Measurements from ENCODE around the gene CENPV.
"Not testable (repeated sequence)": the region's sequence is repeated elsewhere in the genome, so short reads cannot be mapped to it uniquely, and the experiment has no call there.

The CENPV gene

DNA sequence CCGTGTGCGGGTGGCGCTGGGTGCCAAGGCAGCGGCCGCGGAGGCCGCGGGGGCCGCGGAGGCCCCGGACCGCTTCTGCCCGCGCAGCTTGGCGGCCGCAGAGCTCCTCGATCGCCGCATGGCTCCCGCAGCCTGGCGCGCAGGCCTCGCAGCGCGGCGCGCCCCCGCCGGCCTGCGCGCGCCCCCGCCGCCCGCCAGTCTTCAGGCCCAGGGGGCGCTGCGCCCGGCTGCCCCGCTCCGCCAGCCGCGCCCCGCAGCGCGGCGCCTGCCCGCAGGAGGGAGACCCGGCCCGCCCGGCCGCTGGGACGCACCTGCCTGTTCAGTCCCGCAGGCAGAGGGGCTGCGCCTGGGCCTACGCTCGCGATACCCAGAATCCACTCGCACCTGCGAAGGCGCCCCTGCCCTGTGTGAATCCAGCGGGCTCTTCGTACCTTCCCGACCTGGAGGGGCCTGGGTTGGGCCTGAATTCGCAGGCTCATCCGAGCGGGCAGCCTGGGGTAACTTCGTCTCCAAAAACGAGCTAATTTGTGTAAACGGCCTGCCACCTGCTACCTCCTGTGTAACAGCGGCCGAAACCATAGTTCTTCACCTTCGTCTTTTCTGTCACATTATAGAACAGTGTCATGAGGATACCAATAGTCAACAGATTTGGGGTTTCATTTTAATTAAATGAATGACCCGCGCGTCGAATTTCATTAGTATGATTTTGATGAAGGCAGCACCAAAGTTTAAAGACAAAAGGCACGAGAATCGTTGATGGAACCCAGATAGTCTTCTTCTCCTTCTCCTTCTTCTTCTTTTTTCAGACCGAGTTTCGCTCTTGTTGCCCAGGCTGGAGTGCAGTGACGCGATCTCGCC lies at the start of gene CENPV:
CENPV (minus strand) TSS at position 153 of the 858 bp plus-strand sequence; CDS start at position 120, 33 bp downstream.
- Mint-ChIP-seq H3K27ac (peak within 1 kb of the TSS; percentile 83 to 93), H3K27me3 (no peaks in the 10 kb centered on the region), H3K4me3 (peak within 1 kb of the TSS; percentile 92 to 97), H3K9me3 (no peaks in the 10 kb centered on the region), H3K4me1 (peaks cover 44% of the 10 kb centered on the region)
- DNase-seq (peak; percentile 74 to 77), ATAC-seq (peak; percentile 87)

DNA sequence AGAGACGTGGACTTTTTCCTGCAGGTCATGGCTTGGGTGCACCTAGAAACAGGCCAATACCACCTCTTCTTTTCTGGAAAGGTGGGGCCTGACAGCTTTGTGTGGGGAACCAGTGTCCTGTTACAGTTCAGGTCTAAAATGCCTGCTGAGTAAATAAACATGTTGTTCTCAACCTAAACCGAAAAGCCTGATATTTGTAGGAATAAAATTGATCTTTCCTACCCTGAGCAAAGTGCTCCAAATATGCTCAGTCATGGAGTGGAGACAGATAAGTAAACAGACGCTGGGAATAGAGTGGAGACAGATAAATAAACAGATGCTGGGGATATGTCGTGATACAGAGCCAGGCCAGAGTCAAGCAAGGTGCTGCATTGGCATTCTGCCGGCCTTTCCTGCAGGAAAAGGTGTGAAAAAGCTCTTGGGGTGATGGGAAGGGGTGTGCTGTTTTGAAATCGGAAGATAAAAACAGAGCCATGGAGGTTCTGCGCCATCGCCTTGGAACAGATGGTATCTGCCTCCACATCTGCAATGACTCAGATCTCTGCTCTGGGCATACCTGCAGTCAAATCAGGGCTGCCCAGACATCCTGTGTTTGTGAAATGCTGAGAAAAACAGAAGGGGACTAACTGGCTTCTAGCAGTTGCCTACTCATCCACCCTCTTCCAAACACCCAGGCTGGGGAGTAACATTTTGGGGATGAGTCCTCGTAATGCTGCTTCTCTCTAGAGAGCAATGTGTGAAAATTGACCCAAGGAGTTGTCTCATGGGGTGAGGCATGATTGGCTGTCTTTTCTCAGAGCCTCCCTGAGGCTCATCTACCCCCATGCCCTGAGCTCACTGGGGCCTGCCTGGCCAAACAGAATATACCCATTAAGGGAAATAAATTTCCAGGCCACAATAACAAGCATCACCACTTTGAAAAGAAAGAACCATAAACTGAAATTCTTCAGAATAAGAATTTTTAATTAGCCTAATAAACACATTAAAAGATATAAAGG lies 45.3 kb upstream of the CENPV start:
- H3K4me1 Mint-ChIP-seq: peaks cover 9% of the 10 kb centered on the region
- ATAC-seq (peak; percentile 69), DNase-seq (no peak)
- H3K27me3 Mint-ChIP-seq: peaks cover 10% of the 10 kb centered on the region
- H3K27ac Mint-ChIP-seq: peak overlapping the region in 1 of 2 donors; percentile 36
- H3K4me3 Mint-ChIP-seq: no peak overlapping the region
- no peaks in the 10 kb centered on the region for H3K9me3 Mint-ChIP-seq

DNA sequence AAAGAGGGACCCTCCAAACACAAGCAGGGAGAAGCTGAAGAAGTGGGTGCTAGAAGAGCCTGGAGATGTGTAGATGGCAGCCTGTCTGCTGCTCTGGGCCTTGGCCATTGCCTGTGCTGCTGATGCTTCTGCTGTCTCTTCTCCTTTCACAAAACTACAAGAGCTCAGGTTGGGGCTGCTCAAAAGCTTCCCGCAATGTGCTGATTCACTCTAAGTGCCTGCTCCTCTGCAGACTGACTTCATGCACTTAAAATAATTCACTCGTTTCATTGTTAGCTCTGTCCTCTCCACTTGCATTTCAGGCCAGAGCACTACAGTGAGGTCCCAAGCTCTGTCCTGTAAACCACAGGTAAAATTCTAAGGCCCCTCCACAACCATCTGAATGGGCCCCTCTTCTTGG lies 43.4 kb upstream of the CENPV start:
- not testable (repeated sequence) for ATAC-seq, H3K27me3 Mint-ChIP-seq, DNase-seq, H3K4me1 Mint-ChIP-seq, H3K4me3 Mint-ChIP-seq, H3K9me3 Mint-ChIP-seq
- H3K27ac Mint-ChIP-seq: peak overlapping the region in 1 of 2 donors; percentile 84

DNA sequence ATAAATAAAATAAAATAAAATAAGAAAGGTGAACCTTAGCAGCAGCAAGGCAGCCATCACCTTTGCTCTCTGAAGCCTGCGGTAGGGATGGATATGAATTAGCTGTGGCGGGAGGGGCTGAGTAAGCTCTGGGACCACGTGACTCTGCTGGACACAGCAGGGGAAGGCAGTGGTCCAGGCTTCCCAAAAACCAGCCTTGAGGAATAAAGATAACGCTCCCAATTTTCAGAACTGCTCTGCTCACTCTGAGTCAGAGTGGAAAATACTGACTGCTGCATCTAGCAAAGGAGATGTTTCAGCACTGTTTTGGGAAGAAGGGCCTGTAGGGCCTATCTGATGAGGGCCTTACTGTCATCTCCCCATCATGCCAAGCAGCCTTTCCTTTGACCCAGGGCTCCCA lies 42.6 kb upstream of the CENPV start:
- not testable (repeated sequence) for H3K4me1 Mint-ChIP-seq, H3K27me3 Mint-ChIP-seq, H3K4me3 Mint-ChIP-seq, ATAC-seq, H3K27ac Mint-ChIP-seq, H3K9me3 Mint-ChIP-seq, DNase-seq

DNA sequence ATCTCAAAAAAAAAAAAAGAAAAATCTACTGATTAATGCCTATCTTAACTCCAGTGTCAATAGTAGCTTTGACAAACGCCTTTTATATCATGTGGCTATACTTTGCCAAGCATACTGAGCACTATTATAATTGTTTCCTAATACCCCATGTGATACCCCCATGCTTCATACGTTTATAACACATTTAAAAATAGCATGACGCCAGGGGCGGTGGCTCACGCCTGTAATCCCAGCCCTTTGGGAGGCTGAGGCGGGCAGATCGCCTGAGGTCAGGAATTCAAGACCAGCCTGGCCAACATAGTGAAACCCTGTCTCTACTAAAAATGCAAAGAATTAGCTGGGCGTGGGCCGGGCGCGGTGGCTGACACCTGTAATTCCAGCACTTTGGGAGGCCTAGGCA lies 39.2 kb upstream of the CENPV start:
- not testable (repeated sequence) for H3K4me3 Mint-ChIP-seq, DNase-seq, H3K4me1 Mint-ChIP-seq, H3K27me3 Mint-ChIP-seq, ATAC-seq, H3K9me3 Mint-ChIP-seq, H3K27ac Mint-ChIP-seq

DNA sequence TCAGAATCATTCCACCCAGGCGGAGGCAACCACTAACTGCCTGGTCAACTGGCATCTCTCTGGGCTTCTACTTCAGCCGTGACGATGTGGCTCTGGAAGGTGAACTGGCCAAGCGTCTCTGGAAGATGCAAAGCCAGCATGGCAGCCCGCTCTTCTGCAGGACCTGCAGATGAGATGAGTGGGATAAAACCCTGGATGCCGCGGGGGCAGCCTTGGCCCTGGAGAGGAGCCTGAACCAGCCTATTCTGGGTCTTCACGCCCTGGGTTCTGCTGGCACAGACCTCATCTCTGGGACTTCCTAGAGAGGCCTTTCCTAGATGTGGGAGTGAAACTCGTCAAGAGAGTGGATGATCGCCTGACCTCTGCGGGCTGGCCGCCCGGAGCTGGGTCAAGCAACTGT lies 38.2 kb upstream of the CENPV start:
- DNase-seq (no peak), ATAC-seq (no peak)
- Mint-ChIP-seq H3K27me3 (no peaks in the 10 kb centered on the region), H3K27ac (no peak overlapping the region), H3K4me3 (no peak overlapping the region), H3K4me1 (peaks cover 9% of the 10 kb centered on the region), H3K9me3 (no peaks in the 10 kb centered on the region)

DNA sequence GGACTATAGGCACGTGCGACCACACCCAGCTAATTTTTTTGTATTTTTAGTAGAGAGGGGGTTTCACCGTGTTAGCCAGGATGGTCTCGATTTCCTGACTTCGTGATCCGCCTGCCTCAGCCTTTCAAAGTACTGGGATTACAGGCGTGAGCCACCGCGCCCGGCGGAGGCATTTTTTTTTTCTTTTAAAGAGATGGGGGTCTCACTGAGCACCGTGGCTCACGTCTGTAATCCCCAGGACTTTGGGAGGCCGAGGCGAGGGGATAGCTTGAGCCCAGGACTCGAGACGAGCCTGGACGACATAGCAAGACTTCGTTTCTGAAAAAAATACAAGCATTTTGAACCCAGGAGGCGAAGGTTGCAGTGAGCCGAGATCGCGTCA lies 32.8 kb upstream of the CENPV start:
- H3K27me3 Mint-ChIP-seq, ATAC-seq, DNase-seq, H3K9me3 Mint-ChIP-seq: not testable (repeated sequence)
- Mint-ChIP-seq H3K4me3 (peak overlapping the region; percentile 83 to 93), H3K4me1 (peaks cover 47% of the 10 kb centered on the region), H3K27ac (peak overlapping the region; percentile 57 to 93)

DNA sequence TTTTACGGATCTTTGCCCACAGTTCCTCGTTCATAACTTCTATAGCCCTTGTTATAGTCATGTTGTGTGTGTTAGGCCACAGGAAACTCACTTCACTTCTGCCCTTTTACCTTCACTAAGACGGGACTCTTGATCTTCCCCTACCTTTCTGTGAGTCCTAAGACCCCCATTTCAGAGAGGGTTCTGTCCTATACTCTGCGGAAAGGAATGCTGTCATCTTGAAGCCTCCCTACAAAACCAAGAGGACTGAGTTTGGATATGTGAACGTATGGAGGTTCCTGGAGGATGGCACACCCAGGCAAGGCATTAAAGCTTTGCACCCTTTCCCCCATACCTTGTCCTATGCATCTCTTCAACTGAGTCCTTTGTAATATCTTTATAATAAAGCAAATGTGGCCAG lies 31.3 kb upstream of the CENPV start:
- no peaks in the 10 kb centered on the region for H3K9me3 Mint-ChIP-seq
- ATAC-seq (no peak), DNase-seq (no peak)
- H3K4me1 Mint-ChIP-seq: peaks cover 47% of the 10 kb centered on the region
- no peaks in the 10 kb centered on the region for H3K27me3 Mint-ChIP-seq
- no peak overlapping the region for H3K27ac Mint-ChIP-seq
- no peak overlapping the region for H3K4me3 Mint-ChIP-seq

DNA sequence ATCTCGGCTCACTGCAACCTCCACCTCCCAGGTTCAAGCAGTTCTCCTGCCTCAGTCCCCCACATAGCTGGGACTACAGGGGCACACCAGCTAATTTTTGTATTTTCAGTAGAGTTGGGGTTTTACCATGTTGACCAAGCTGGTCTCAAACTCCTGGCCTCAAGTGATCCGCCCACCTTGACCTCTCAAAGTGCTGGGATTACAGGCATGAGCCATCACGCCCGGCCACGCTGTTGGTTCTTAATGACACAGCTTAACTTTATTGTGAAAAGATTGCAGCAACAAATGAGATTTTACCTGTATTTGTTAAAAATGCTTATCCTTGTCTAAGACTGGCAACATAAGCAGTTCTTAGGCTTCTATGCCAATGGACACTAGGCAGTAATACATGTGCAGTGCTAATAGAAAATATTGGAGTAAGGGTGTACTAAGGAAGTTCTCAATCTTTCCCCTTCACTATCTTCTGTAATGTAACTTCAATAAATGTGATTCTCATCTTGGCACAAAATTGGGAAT lies 30.6 kb upstream of the CENPV start:
- Mint-ChIP-seq H3K27me3 (no peaks in the 10 kb centered on the region), H3K9me3 (no peaks in the 10 kb centered on the region), H3K4me3 (peak overlapping the region; percentile 93 to 94), H3K27ac (peak overlapping the region in 1 of 2 donors; percentile 27), H3K4me1 (peaks cover 47% of the 10 kb centered on the region)
- ATAC-seq (no peak), DNase-seq (no peak)

DNA sequence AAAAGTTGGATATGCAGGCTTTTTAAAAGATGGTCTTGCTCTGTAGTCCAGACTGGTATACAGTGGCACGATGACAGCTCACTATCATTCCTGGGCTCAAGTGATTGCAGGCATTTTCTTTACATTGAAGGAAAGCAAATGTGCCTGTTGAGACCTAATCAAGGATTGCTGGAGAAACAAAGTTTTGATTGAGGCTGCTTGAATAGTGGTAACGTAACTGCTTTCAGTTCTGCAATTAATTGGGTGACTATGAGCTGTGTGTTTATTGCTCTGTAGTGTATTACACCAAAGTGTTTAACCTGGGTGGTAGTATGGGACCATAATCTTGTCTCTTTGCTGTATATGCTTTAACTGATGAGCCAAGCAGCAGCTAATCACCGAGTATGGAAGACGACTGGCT lies 29.9 kb upstream of the CENPV start:
- no peak overlapping the region for H3K27ac Mint-ChIP-seq
- no peaks in the 10 kb centered on the region for H3K9me3 Mint-ChIP-seq
- peaks cover 47% of the 10 kb centered on the region for H3K4me1 Mint-ChIP-seq

DNA sequence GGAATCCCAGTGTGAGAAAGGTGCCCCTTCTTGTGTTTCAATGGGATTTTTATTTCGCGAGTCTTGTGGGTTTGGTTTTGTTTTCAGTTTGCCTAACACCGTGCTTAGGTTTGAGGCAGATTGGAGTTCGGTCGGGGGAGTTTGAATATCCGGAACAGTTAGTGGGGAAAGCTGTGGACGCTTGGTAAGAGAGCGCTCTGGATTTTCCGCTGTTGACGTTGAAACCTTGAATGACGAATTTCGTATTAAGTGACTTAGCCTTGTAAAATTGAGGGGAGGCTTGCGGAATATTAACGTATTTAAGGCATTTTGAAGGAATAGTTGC lies 28.2 kb upstream of the CENPV start:
- no peaks in the 10 kb centered on the region for H3K27me3 Mint-ChIP-seq
- H3K4me1 Mint-ChIP-seq: peaks cover 37% of the 10 kb centered on the region
- DNase-seq (no peak), ATAC-seq (peak; percentile 53)
- peak overlapping the region; percentile 93 to 94 for H3K4me3 Mint-ChIP-seq
- peak overlapping the region; percentile 99 to 100 for H3K27ac Mint-ChIP-seq
- H3K9me3 Mint-ChIP-seq: no peaks in the 10 kb centered on the region

More for the DNA sequence above, 29.9 kb upstream of the CENPV start:
- Mint-ChIP-seq H3K4me3 (peak overlapping the region; percentile 93 to 94), H3K27me3 (no peaks in the 10 kb centered on the region)
- no peak for ATAC-seq
- no peak for DNase-seq

DNA sequence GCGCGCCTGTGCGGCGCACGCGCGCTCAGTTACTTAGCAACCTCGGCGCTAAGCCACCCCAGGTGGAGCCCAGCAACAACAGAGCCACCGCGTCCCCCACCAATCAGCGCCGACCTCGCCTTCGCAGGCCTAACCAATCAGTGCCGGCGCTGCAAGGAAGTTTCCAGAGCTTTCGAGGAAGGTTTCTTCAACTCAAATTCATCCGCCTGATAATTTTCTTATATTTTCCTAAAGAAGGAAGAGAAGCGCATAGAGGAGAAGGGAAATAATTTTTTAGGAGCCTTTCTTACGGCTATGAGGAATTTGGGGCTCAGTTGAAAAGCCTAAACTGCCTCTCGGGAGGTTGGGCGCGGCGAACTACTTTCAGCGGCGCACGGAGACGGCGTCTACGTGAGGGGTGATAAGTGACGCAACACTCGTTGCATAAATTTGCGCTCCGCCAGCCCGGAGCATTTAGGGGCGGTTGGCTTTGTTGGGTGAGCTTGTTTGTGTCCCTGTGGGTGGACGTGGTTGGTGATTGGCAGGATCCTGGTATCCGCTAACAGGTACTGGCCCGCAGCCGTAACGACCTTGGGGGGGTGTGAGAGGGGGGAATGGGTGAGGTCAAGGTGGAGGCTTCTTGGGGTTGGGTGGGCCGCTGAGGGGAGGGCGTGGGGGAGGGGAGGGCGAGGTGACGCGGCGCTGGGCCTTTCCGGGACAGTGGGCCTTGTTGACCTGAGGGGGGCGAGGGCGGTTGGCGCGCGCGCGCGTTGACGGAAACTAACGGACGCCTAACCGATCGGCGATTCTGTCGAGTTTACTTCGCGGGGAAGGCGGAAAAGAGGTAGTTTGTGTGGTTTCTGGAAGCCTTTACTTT lies 27.6 kb upstream of the CENPV start, which contains the start of gene UBB:
UBB (plus strand) TSS at position 452 of the 856 bp plus-strand sequence. CDS start 817 bp downstream, outside the sequence.
- H3K4me3 Mint-ChIP-seq: peak within 1 kb of the TSS; percentile 93 to 94
- peak; percentile 97 for ATAC-seq
- H3K4me1 Mint-ChIP-seq: peaks cover 37% of the 10 kb centered on the region
- DNase-seq: peak; percentile 90 to 97
- H3K9me3 Mint-ChIP-seq: no peaks in the 10 kb centered on the region
- H3K27ac Mint-ChIP-seq: peak within 1 kb of the TSS; percentile 99 to 100
- no peaks in the 10 kb centered on the region for H3K27me3 Mint-ChIP-seq

DNA sequence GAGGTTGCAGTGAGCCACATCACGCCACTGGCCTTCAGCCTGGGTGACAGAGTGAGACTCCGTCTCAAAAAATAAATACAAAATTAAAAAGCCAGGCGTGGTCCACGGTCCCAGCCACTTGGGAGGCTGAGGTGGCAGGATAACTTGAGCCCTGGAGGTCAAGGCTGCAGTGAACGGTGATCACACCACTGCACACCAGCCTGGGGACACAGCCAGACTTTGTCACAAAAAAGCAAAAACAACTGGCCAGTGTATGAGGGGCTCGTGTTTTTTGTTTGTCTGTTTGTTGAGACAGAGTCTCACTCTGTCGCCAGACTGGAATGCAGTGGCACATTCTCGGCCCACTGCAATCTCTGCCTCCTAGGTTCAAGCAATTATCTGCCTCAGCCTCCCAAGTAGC lies 26.4 kb upstream of the CENPV start:
- Mint-ChIP-seq H3K9me3 (no peaks in the 10 kb centered on the region), H3K4me1 (peaks cover 33% of the 10 kb centered on the region), H3K4me3 (no peak overlapping the region), H3K27me3 (no peaks in the 10 kb centered on the region), H3K27ac (peak overlapping the region in 1 of 2 donors; percentile 90)
- DNase-seq (no peak), ATAC-seq (no peak)

DNA sequence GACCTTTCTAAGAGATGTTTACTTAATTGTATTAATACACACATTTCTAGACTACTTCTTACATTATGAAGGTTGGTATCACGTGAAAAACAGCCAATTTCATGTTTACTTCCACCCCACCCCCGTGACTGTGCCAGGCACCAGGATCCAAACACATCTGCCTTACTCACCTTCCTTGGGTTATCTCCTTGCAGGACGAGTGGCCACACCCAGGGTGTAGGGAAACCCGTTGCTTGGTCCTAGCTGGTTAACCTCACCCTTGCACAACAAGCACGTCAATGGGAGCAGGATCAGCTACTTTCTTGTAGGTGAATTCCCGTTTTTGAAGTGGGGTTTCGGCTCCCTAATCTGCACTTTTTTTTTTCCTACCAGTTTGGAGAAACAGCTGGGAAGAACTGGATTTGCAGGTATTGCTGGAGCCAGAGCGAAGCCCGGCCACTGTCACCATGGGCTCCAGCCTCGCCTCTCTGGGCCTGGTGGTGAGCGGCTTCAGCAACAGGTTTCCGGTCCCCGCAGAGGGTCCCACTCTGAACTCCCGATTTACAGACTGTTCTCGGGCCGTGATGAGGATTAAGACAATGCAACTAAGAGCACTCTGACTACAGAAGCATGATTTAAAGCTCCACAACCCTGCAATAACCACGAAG lies 25.5 kb upstream of the CENPV start:
- DNase-seq (no peak), ATAC-seq (no peak)
- H3K9me3 Mint-ChIP-seq: no peaks in the 10 kb centered on the region
- H3K4me3 Mint-ChIP-seq: peak overlapping the region in 1 of 2 donors; percentile 26
- H3K27me3 Mint-ChIP-seq: no peaks in the 10 kb centered on the region
- no peak overlapping the region for H3K27ac Mint-ChIP-seq
- peaks cover 24% of the 10 kb centered on the region for H3K4me1 Mint-ChIP-seq
